ENCODE measurements around the gene ZNRF3. TPM values are rescaled to one million over a fixed set of nuclear protein-coding genes. Genes with fewer than 3 reads are reported as not detected.

The ZNRF3 gene
- total RNA-seq, 4 donors from 2014 or later, result 17.2 to 22.8 (median 19.5) TPM

GRCh38 chr22:29061773-29062172 lies 178.4 kb downstream of the ZNRF3 start, which contains the start of gene C22orf31:
Gene C22orf31, minus strand, starts transcription at chr22:29061831. Its CDS starts 39 bp downstream, at chr22:29061792.
- DNase-seq (ENCODE audit: low spot score in 2 of 2), result no peak
- TF ChIP-seq POLR2A (IDR thresholded peaks at IDR 0.05) (no peak), CTCF (IDR thresholded peaks at IDR 0.05) (no peak)
- 55 to 61% methylated on average over 2 of the region's 2 CpGs for WGBS, 2 donors
- intact Hi-C loops (cut with DNase I; ENCODE audit: low total_unique reads), result no loop called here
- no peak within 1 kb of the TSS for H3K4me3 ChIP-seq (ENCODE audit: low read depth, poor library complexity, severe bottlenecking)

GRCh38 chr22:29062286-29062821 lies 179.0 kb downstream of the ZNRF3 start:
- peak in 1 of 2 donors; percentile 69 for DNase-seq (ENCODE audit: low spot score in 2 of 2)
- no peak overlapping the region for H3K4me3 ChIP-seq (ENCODE audit: low read depth, poor library complexity, severe bottlenecking)
- intact Hi-C loops (cut with DNase I; ENCODE audit: low total_unique reads), result no loop called here
- WGBS, 2 donors, result 50 to 55% methylated on average over 8 of the region's 8 CpGs
- TF ChIP-seq POLR2A (IDR thresholded peaks at IDR 0.05), result no peak
- no peak for TF ChIP-seq CTCF (IDR thresholded peaks at IDR 0.05)

DNA sequence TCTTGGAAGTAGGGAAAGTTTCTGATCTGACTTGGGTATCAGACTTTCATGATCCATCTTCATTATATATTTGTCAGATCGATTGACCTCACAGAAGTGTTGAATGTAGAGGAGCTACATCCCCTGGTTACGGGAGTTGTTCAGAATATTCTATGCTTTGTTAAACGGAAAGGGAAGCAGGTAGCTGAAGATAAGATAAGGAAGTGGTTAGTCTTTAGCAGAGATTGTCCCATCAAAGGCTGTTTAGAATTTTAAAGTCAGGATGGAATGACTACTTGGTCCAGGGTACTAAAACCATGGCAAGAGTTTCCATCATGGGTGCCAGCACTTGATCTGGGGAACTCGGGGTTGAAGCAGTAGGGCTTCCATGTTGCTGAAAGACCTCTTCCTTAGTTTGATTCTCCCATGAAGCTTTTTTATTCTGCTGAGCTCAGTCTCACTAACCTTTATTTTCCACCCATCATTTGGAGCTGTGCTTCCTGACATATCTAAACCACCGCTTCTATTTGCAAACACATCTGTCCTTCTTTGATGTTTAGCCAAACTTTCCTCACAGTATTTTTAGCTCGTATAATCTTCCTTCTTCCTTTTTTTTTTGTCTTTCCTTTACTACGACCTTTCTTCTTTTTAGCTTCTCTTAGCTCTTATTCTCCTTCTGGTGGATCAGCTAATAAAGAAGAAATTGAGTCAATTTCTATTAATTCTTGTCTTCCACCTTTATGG lies 182.3 kb downstream of the ZNRF3 start:
- no peak for DNase-seq (ENCODE audit: low spot score in 2 of 2)
- TF ChIP-seq POLR2A (IDR thresholded peaks at IDR 0.05) (no peak), CTCF (IDR thresholded peaks at IDR 0.05) (no peak)
- intact Hi-C loops (cut with DNase I; ENCODE audit: low total_unique reads), result no loop called here
- 42 to 45% methylated on average over 7 of the region's 7 CpGs for WGBS, 2 donors
- H3K4me3 ChIP-seq (ENCODE audit: low read depth, poor library complexity, severe bottlenecking), result no peak overlapping the region

GRCh38 chr22:29069463-29069862 lies 186.1 kb downstream of the ZNRF3 start:
- DNase-seq (ENCODE audit: low spot score in 2 of 2), result no peak
- intact Hi-C loops (cut with DNase I; ENCODE audit: low total_unique reads), result no loop called here
- H3K4me3 ChIP-seq (ENCODE audit: low read depth, poor library complexity, severe bottlenecking), result no peak overlapping the region
- WGBS, 2 donors, result 77 to 84% methylated on average over 4 of the region's 4 CpGs
- TF ChIP-seq CTCF (IDR thresholded peaks at IDR 0.05), result no peak
- TF ChIP-seq POLR2A (IDR thresholded peaks at IDR 0.05), result no peak

DNA sequence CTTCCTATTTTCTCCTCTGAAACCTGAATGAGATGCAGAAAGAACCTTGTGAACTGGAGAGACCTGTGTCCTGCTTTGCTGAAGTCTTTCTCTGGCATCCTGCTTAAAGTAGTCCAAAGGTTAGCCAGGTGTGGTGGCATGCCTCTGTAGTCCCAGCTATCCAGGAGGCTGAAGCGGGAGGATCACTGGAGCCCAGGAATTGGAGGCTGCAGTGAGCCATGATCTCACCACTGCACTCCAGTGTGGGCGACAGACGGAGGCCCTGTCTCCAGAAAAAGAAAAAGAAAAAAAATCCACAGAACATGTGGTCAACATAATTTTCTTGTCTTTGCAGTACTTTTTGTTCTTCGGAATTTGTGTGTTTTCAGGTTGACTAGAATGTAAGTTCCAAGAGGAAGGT lies 187.1 kb downstream of the ZNRF3 start:
- DNase-seq (ENCODE audit: low spot score in 2 of 2), result peak in 1 of 2 donors; percentile 63
- intact Hi-C loops (cut with DNase I; ENCODE audit: low total_unique reads), result no loop called here
- 90 to 99% methylated on average over 4 of the region's 4 CpGs for WGBS, 2 donors
- no peak overlapping the region for H3K4me3 ChIP-seq (ENCODE audit: low read depth, poor library complexity, severe bottlenecking)
- TF ChIP-seq POLR2A (IDR thresholded peaks at IDR 0.05), result no peak

DNA sequence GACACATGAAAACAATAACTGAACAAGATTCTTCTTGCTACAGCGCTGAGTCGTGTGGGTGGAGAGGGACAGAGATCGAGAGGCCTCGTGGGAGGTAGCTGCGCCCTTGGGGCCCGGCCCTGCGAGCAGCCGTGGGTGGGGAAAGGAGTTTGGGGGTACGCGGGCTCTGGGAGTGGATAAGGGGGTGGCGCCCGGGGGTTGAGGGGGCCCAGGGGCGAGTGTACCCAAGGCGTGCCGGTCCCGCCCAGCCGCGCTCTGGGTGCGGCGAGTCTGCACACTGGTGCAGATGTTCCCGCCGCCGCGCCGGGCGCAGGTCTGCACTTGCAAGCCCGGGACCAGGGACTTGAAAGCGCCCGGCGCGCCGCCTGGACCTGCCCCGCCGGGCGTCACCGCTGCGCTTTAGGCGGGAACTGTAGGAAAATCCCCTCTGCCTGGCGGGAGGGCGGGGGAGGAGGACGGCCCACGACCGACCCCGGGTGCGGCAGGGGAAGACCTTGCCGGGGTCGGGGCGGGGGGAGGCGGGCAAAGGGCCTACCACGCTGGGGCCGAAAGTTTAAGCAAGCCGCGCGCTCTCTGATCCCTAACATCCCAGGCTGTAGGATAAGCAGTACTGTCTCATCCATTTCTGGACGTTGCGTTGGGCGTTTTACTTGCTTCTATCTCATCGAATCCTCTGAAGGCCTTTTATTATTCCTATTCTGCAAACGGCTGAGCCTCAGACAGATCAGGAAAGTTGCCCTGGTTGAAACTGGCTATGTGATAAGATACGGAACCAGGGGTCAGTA lies 188.1 kb downstream of the ZNRF3 start:
- 0 to 4% methylated on average over 29 to 43 of the region's 60 CpGs for WGBS, 2 donors
- H3K4me3 ChIP-seq (ENCODE audit: low read depth, poor library complexity, severe bottlenecking), result no peak overlapping the region
- TF ChIP-seq CTCF (IDR thresholded peaks at IDR 0.05) (no peak), POLR2A (IDR thresholded peaks at IDR 0.05) (no peak)
- intact Hi-C loops (cut with DNase I; ENCODE audit: low total_unique reads), result no loop called here
- peak; percentile 68 to 92 for DNase-seq (ENCODE audit: low spot score in 2 of 2)
